GM19099 (cell line): ENCODE data around the gene ABCA4.

ENCODE experiments used
- POLR2A ChIP-seq: IDR thresholded peaks from 3 replicates; pipeline ENCODE4 v1.6.1; 2011; ENCODE audit warnings: low read depth; ENCODE audit not compliant: insufficient read length; ENCODE audit errors: extremely low read depth

The ABCA4 gene

GRCh38 chr1:94055459-94056122 lies 65.4 kb downstream of the ABCA4 start:
- TF ChIP-seq POLR2A = no peak

DNA sequence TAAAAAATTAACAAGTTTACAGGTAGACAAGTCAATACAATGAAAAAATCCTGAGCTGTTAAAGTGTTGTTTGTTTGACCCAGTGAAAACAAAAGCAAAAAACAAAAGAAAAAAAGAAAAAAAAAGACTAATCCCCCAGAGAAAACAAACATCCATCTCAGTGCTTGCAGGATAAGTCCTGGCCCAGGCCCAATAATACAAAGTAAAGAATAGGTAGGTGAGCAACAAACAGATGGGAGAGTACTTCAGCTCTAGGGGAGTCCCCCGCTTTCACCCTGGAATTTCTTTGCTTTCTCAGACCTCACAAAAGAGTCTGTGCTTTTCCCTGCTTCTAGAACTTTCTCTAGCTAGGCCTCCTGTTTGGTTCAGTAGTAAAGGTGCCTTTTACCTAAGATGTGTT lies 70.3 kb downstream of the ABCA4 start:
- no peak for TF ChIP-seq POLR2A

DNA sequence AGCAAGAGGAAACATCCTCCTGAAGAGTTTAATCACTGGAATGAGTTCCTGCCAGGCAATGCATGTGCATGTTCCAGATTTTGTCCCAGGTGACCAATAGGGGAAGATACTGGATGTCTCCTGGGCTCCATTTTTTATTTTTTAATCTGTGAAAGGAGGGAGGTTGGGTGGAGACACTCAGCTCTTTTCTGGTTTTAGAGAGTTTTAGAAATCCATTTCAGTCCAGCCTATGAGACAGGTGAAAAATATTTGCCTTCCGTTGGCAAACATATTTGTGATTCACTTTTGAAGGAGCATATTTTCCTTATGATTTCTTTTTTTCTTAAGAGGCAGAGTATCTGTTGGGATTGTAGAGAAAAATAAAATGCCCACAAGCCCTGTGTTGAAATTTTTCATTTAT lies 70.7 kb downstream of the ABCA4 start:
- TF ChIP-seq POLR2A = no peak

GRCh38 chr1:94049791-94050190 lies 71.2 kb downstream of the ABCA4 start:
- no peak for TF ChIP-seq POLR2A

- TF ChIP-seq POLR2A = no peak
Observed at GRCh38 chr1:94048413-94049164, 72.4 kb downstream of the ABCA4 start.

GRCh38 chr1:94047949-94048348 lies 73.0 kb downstream of the ABCA4 start:
- no peak for TF ChIP-seq POLR2A

DNA sequence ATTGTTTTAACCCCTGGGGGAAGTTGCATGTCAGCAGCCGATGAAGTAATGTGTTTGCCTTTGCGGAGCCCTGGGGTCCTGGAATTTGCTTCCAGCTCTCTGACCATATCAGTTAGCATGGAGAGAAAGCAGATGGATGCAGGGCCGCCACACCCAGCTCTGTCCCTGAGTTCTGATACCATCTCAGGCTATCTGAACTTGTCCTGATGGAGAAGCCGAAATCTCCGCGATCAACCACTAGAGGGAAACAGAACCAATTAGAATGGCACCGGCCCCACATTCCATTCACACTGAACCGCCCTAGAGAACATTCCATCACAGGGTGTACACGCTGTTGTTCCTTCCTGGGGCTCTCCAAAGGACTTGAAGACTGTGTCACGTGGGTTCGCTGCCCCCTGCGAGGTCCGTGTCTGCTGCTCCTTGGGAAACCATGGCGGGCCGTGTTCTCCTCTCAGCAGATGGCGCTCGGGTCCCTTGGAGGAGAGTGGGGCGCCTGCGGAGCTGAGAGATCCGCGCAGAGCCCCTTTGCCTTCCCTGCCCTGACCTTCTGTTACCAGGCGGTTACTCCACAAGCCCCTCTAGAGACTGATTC lies 75.4 kb downstream of the ABCA4 start:
- TF ChIP-seq POLR2A = no peak

DNA sequence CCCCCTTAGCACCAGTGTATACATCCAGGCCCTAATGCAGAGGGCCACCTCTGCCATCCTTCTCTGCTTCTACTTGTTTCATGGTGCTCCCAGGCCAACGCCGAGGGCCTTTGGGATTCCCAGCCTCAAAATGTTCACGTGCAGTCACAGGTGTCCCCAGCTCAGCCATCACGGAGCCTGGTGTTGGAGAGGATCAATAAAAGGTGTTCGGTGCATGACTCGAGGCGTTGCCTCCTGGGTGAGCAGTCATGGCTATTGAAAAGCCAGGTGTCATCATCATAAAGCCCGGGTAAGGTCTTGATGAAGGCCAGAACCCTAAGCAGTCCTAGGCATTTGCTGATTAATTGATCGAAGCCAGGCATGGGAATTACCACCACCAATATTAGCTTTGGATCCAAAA lies 76.1 kb downstream of the ABCA4 start:
- TF ChIP-seq POLR2A = no peak

DNA sequence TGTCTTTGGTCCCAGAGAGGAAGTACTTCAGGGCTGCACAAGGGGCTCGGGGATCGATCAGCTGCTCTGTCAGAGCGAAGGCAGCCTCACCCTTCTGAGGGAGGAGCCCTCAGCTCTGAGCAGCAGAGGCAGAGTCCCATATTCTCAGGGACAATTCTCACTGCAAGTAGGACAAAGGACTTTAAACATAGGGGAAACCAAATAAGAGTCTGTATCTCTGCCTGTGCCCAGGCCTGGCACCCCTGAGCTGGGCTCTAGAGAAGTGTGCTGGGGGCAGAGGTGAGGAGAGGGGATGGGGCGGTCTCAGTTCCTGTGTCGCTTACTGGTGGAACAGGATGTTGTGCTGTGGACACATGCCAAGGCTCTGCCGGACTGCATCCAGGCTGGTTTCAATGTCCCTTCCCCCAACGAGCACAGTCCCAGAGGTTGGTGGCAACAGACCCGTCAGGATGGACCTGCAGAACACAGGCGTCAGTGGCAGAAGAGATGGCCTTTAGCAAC lies 76.6 kb downstream of the ABCA4 start:
- TF ChIP-seq POLR2A = no peak

GRCh38 chr1:94043738-94044289 lies 77.1 kb downstream of the ABCA4 start:
- no peak for TF ChIP-seq POLR2A

- TF ChIP-seq POLR2A = no peak
Observed at GRCh38 chr1:94042388-94042787, 78.6 kb downstream of the ABCA4 start.

GRCh38 chr1:94039871-94040569 lies 80.9 kb downstream of the ABCA4 start:
- TF ChIP-seq POLR2A = no peak

GRCh38 chr1:94039514-94039870 lies 81.5 kb downstream of the ABCA4 start:
- no peak for TF ChIP-seq POLR2A

DNA sequence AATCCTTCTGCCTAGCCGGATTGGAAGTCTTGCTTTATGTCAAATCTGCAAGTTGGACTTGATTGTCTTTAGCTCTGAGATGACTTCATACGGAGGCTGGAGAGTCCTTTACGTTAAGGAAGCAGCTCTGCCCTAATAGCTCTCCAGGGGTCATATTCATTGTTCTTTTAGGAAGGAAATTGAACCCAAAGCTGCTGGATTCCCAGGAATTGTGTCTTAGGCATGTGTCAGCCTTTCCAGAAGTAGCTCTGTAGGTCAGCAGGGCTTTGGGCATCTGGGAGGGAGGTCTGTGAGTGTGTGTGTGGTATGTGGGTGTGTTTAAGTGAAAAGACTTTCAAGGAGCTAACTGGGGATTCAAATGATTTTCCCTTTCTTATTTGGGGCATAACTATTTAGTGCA lies 82.4 kb downstream of the ABCA4 start:
- TF ChIP-seq POLR2A = no peak
